ENCODE results near the gene LASP1.

DNA sequence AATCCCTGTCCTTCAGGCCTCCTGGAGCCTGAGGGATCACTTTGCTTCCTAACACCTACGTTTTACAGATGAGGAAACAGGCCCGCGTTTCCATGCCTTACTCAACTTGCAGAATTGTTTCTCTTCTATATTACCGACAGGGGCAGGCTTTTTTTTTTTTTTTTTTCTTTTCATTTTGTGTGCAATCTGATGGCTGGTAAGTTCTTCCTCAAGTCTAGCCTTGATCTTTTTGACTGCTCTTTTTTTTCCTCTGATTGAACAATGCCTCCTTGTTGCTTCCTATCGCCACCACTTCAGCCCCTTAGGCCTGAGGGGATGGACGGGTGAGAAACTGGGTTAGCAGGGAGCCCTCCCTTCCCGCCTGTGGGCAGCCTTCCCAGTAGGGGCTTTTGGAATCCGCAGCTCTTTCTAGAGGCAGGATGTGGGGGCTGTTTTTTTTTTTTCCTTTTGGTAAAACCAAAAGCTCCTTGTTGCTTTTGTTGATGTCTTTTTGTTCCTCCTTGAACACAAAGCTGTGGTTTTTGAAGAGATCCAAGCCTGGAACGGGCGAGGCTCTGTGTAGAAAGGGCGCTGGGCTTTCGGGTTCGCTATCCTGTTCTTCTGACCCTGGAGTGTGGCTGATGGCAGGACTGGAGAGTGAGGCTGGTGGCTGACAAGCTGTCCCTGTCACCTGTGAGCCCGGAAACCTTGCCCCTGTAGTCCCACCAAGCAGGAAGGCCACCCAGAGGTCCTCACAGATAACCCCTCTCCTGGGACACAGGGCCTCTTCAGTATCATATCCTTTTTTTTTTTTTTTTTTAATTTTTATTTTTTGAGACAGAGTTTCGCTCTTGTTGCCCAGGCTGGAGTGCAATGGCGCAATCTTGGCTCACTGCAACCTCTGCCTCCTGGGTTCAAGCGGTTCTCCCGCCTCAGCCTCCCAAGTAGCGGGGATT lies 14.0 kb downstream of the LASP1 start:
- TF ChIP-seq CTCF (IDR thresholded peaks at IDR 0.05) (no peak), POLR2A (IDR thresholded peaks at IDR 0.05) (no peak)

Measured in body of pancreas (tissue), 4 donors.